Measurements from ENCODE around the gene PPP1R3D. TPM values are rescaled to one million over a fixed set of nuclear protein-coding genes. Genes with fewer than 3 reads are reported as not detected.
A peak's percentile ranks its signal among the peaks of the same experiment; 100 is the strongest.

The PPP1R3D gene
- total RNA-seq, 2 experiments from 2014 or later: 4.4 to 4.7 TPM

- H3K27ac Mint-ChIP-seq: no peak overlapping the region
- peaks cover 9% of the 10 kb centered on the region for H3K36me3 Mint-ChIP-seq (ENCODE audit: low read depth)
- no peak for ATAC-seq
- ChIA-PET CTCF (interaction anchor here (3.0 to 6.2 kb wide), 2 partner anchors 12 to 110 kb away, joined by 16 to 48 read pairs; partner anchors contain the start of gene SYCP2), POLR2A (no interaction called here)
- H3K27me3 Mint-ChIP-seq: no peaks in the 10 kb centered on the region
- no peak overlapping the region for H3K4me3 Mint-ChIP-seq
- H3K4me1 Mint-ChIP-seq: peaks cover 28% of the 10 kb centered on the region
- no peak for DNase-seq
- H3K9me3 Mint-ChIP-seq (ENCODE audit: low read depth): no peaks in the 10 kb centered on the region
- intact Hi-C loops (cut with DNase I, micrococcal nuclease): loop anchor here in 1 of 2 experiments (5.0 to 10.0 kb wide), 2 partner anchors 257 to 1175 kb away; no protein-coding TSS in a partner anchor
These were observed 7.3 kb upstream of the PPP1R3D start for GRCh38 chr20:59947376-59947775.

- H3K9me3 Mint-ChIP-seq (ENCODE audit: low read depth): no peaks in the 10 kb centered on the region
- no peak overlapping the region for H3K27ac Mint-ChIP-seq
- intact Hi-C loops (cut with DNase I, micrococcal nuclease): loop anchor here in 1 of 2 experiments (5.0 to 10.0 kb wide), 2 partner anchors 259 to 1177 kb away; no protein-coding TSS in a partner anchor
- no peaks in the 10 kb centered on the region for H3K27me3 Mint-ChIP-seq
- ATAC-seq (no peak), DNase-seq (no peak)
- H3K4me1 Mint-ChIP-seq: peaks cover 41% of the 10 kb centered on the region
- POLR2A ChIA-PET: interaction anchor here (0.6 kb wide), 1 partner anchor 80 kb away, joined by 5 read pairs; no protein-coding TSS in a partner anchor
- CTCF ChIA-PET: interaction anchor here (0.7 to 6.2 kb wide), 4 partner anchors 10 to 211 kb away, joined by 3 to 48 read pairs (median 4); partner anchors contain the start of gene SYCP2
- no peak overlapping the region for H3K4me3 Mint-ChIP-seq
- H3K36me3 Mint-ChIP-seq (ENCODE audit: low read depth): peaks cover 14% of the 10 kb centered on the region
These were observed 5.6 kb upstream of the PPP1R3D start for GRCh38 chr20:59945731-59946130.

- H3K27me3 Mint-ChIP-seq: no peaks in the 10 kb centered on the region
- H3K4me1 Mint-ChIP-seq: peaks cover 41% of the 10 kb centered on the region
- peaks cover 14% of the 10 kb centered on the region for H3K36me3 Mint-ChIP-seq (ENCODE audit: low read depth)
- no peak overlapping the region for H3K4me3 Mint-ChIP-seq
- ATAC-seq (no peak), DNase-seq (no peak)
- CTCF ChIA-PET: interaction anchor here (0.7 to 6.2 kb wide), 5 partner anchors 10 to 211 kb away, joined by 3 to 48 read pairs (median 4); partner anchors contain the start of gene SYCP2
- H3K9me3 Mint-ChIP-seq (ENCODE audit: low read depth): no peaks in the 10 kb centered on the region
- intact Hi-C loops (cut with DNase I, micrococcal nuclease): loop anchor here in 1 of 2 experiments (5.0 to 10.0 kb wide), 2 partner anchors 260 to 1177 kb away; no protein-coding TSS in a partner anchor
- POLR2A ChIA-PET: interaction anchor here (0.6 kb wide), 1 partner anchor 79 kb away, joined by 5 read pairs; no protein-coding TSS in a partner anchor
- H3K27ac Mint-ChIP-seq: no peak overlapping the region
These were observed 5.1 kb upstream of the PPP1R3D start for GRCh38 chr20:59945175-59945574.

GRCh38 chr20:59944726-59945125 is 4.6 kb upstream of the PPP1R3D start:
- intact Hi-C loops (cut with DNase I, micrococcal nuclease): loop anchor here in 1 of 2 experiments (5.0 to 10.0 kb wide), 3 partner anchors 260 to 1178 kb away; no protein-coding TSS in a partner anchor
- Mint-ChIP-seq H3K27ac (no peak overlapping the region), H3K4me1 (peaks cover 41% of the 10 kb centered on the region), H3K9me3 (ENCODE audit: low read depth) (no peaks in the 10 kb centered on the region), H3K4me3 (no peak overlapping the region), H3K36me3 (ENCODE audit: low read depth) (peaks cover 14% of the 10 kb centered on the region), H3K27me3 (no peaks in the 10 kb centered on the region)
- ChIA-PET CTCF (interaction anchor here (0.6 to 6.2 kb wide), 5 partner anchors 9 to 327 kb away, joined by 3 to 48 read pairs (median 5); partner anchors contain the start of gene SYCP2), POLR2A (interaction anchor here (0.7 kb wide), 1 partner anchor 141 kb away, joined by 6 read pairs; no protein-coding TSS in a partner anchor)
- DNase-seq: no peak
- ATAC-seq: no peak

GRCh38 chr20:59942245-59942644 is 2.1 kb upstream of the PPP1R3D start:
- peaks cover 42% of the 10 kb centered on the region for H3K4me1 Mint-ChIP-seq
- DNase-seq (no peak), ATAC-seq (no peak)
- ChIA-PET POLR2A (no interaction called here), CTCF (interaction anchor here (0.7 kb wide), 1 partner anchor 13 kb away, joined by 3 read pairs; no protein-coding TSS in a partner anchor)
- intact Hi-C loops (cut with DNase I, micrococcal nuclease): loop anchor here in 1 of 2 experiments (5.0 to 10.0 kb wide), 2 partner anchors 263 to 1050 kb away; no protein-coding TSS in a partner anchor
- H3K27ac Mint-ChIP-seq: no peak overlapping the region
- no peaks in the 10 kb centered on the region for H3K9me3 Mint-ChIP-seq (ENCODE audit: low read depth)
- H3K4me3 Mint-ChIP-seq: no peak overlapping the region
- peaks cover 21% of the 10 kb centered on the region for H3K36me3 Mint-ChIP-seq (ENCODE audit: low read depth)
- H3K27me3 Mint-ChIP-seq: no peaks in the 10 kb centered on the region

DNA sequence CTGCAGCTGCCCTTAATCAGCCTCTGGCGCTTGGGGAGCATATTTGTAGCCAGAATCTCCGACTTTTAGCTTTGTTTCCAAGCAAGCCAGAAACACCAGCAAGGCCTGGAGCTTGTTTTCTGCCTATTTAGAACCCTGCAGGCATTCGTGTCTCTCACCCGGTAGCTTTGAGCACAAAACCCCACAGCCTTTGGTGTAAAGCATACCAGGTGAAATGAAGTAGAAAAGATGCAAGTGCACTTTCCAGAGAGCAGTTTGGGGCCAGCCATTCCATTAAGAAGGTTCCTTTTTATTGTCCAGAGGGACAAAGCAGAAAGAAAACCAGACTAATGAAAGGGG is 820 bp upstream of the PPP1R3D start:
- ChIA-PET POLR2A (interaction anchor here (1.0 kb wide), 1 partner anchor 80 kb away, joined by 6 read pairs; no protein-coding TSS in a partner anchor), CTCF (interaction anchor here (0.6 to 1.7 kb wide), 7 partner anchors 8 to 1658 kb away, joined by 3 to 6 read pairs (median 3); no protein-coding TSS in a partner anchor)
- H3K4me1 Mint-ChIP-seq: peaks cover 41% of the 10 kb centered on the region
- peak; percentile 8 for ATAC-seq
- H3K4me3 Mint-ChIP-seq: peak overlapping the region; percentile 90
- H3K27ac Mint-ChIP-seq: peak overlapping the region; percentile 95
- H3K9me3 Mint-ChIP-seq (ENCODE audit: low read depth): no peaks in the 10 kb centered on the region
- H3K36me3 Mint-ChIP-seq (ENCODE audit: low read depth): peaks cover 21% of the 10 kb centered on the region
- DNase-seq: no peak
- intact Hi-C loops (cut with DNase I, micrococcal nuclease): loop anchor here (1.0 to 10.0 kb wide), 5 partner anchors 7 to 1049 kb away; no protein-coding TSS in a partner anchor
- no peaks in the 10 kb centered on the region for H3K27me3 Mint-ChIP-seq

- POLR2A ChIA-PET: interaction anchor here (1.0 kb wide), 1 partner anchor 81 kb away, joined by 6 read pairs; no protein-coding TSS in a partner anchor
- H3K27ac Mint-ChIP-seq: peak overlapping the region; percentile 78
- ATAC-seq: peak; percentile 16
- H3K36me3 Mint-ChIP-seq (ENCODE audit: low read depth): peaks cover 18% of the 10 kb centered on the region
- H3K4me3 Mint-ChIP-seq: peak overlapping the region; percentile 90
- peaks cover 36% of the 10 kb centered on the region for H3K4me1 Mint-ChIP-seq
- H3K9me3 Mint-ChIP-seq (ENCODE audit: low read depth): no peaks in the 10 kb centered on the region
- no peak for DNase-seq
- intact Hi-C loops (cut with DNase I, micrococcal nuclease): loop anchor here (1.0 to 10.0 kb wide), 5 partner anchors 8 to 1048 kb away; no protein-coding TSS in a partner anchor
- no peaks in the 10 kb centered on the region for H3K27me3 Mint-ChIP-seq
- CTCF ChIA-PET: interaction anchor here (0.5 to 1.7 kb wide), 8 partner anchors 8 to 904 kb away, joined by 3 to 5 read pairs (median 3); no protein-coding TSS in a partner anchor
These were observed 301 bp downstream of the PPP1R3D start for GRCh38 chr20:59939879-59940128.

GRCh38 chr20:59939052-59939878 is 840 bp downstream of the PPP1R3D start:
- DNase-seq (peak; percentile 17), ATAC-seq (no peak)
- Mint-ChIP-seq H3K4me3 (peak overlapping the region; percentile 90), H3K36me3 (ENCODE audit: low read depth) (peaks cover 14% of the 10 kb centered on the region), H3K4me1 (peaks cover 37% of the 10 kb centered on the region), H3K27ac (no peak overlapping the region), H3K27me3 (no peaks in the 10 kb centered on the region), H3K9me3 (ENCODE audit: low read depth) (no peaks in the 10 kb centered on the region)
- POLR2A ChIA-PET: no interaction called here
- CTCF ChIA-PET: interaction anchor here (0.7 to 1.7 kb wide), 7 partner anchors 8 to 220 kb away, joined by 3 to 5 read pairs (median 3); no protein-coding TSS in a partner anchor
- intact Hi-C loops (cut with DNase I, micrococcal nuclease): no loop called here

- POLR2A ChIA-PET: no interaction called here
These were observed 1.4 kb downstream of the PPP1R3D start for GRCh38 chr20:59938696-59939051.

GRCh38 chr20:59938221-59938620 is 1.9 kb downstream of the PPP1R3D start:
- H3K27me3 Mint-ChIP-seq: no peaks in the 10 kb centered on the region
- H3K9me3 Mint-ChIP-seq (ENCODE audit: low read depth): no peaks in the 10 kb centered on the region
- peaks cover 12% of the 10 kb centered on the region for H3K36me3 Mint-ChIP-seq (ENCODE audit: low read depth)
- DNase-seq: no peak
- H3K4me1 Mint-ChIP-seq: peaks cover 38% of the 10 kb centered on the region
- peak overlapping the region; percentile 71 for H3K27ac Mint-ChIP-seq
- ChIA-PET CTCF (interaction anchor here (0.6 to 0.9 kb wide), 2 partner anchors 221 to 254 kb away, joined by 3 read pairs; no protein-coding TSS in a partner anchor), POLR2A (no interaction called here)
- intact Hi-C loops (cut with DNase I, micrococcal nuclease): no loop called here
- peak overlapping the region; percentile 68 for H3K4me3 Mint-ChIP-seq
- no peak for ATAC-seq

More at GRCh38 chr20:59938696-59939051, 1.4 kb downstream of the PPP1R3D start:
- intact Hi-C loops (cut with DNase I, micrococcal nuclease): no loop called here
- peak overlapping the region; percentile 68 for H3K4me3 Mint-ChIP-seq
- H3K27me3 Mint-ChIP-seq: no peaks in the 10 kb centered on the region
- CTCF ChIA-PET: interaction anchor here (0.6 to 1.7 kb wide), 3 partner anchors 22 to 253 kb away, joined by 3 to 4 read pairs (median 3); no protein-coding TSS in a partner anchor
- H3K36me3 Mint-ChIP-seq (ENCODE audit: low read depth): peaks cover 12% of the 10 kb centered on the region
- peaks cover 38% of the 10 kb centered on the region for H3K4me1 Mint-ChIP-seq
- no peaks in the 10 kb centered on the region for H3K9me3 Mint-ChIP-seq (ENCODE audit: low read depth)
- peak overlapping the region; percentile 71 for H3K27ac Mint-ChIP-seq
- ATAC-seq (no peak), DNase-seq (no peak)

DNA sequence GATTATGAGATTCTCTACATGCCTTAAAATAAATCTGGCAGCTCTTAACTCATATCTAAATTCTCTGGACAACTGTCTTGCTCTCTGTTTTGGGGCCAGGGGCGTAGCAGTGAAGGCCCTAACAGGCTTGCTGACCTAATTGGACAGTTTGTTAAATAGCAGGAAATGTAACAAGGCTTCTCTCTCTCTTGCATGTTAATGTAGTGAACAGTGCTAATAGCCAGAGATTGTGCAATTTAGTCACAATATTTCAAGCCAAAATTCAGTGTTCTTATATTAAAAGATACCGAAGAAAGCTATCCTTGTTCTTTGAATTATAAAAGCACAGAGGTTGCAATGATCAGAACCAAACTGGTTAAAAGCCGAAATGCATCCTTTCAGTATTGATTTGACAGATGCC is 3.0 kb downstream of the PPP1R3D start:
- Mint-ChIP-seq H3K27ac (no peak overlapping the region), H3K4me1 (peaks cover 37% of the 10 kb centered on the region)

More for the DNA sequence above, 3.0 kb downstream of the PPP1R3D start:
- CTCF ChIA-PET: interaction anchor here (0.9 to 4.4 kb wide), 4 partner anchors 9 to 120 kb away, joined by 3 to 48 read pairs (median 3); no protein-coding TSS in a partner anchor
- intact Hi-C loops (cut with DNase I, micrococcal nuclease): no loop called here
- Mint-ChIP-seq H3K9me3 (ENCODE audit: low read depth) (no peaks in the 10 kb centered on the region), H3K4me3 (no peak overlapping the region), H3K27me3 (no peaks in the 10 kb centered on the region), H3K36me3 (ENCODE audit: low read depth) (peaks cover 10% of the 10 kb centered on the region)
- POLR2A ChIA-PET: no interaction called here
- no peak for DNase-seq
- ATAC-seq: no peak

Measured in activated CD4-positive, alpha-beta T cell treated with anti-CD3 and anti-CD28 coated beads for 36 hours (primary cell).